Right cardiac atrium (tissue), 5 donors: ENCODE results near the gene SPAST. TPM values are rescaled to one million over a fixed set of nuclear protein-coding genes. Genes with fewer than 3 reads are reported as not detected.
"Not testable (repeated sequence)": the region's sequence is repeated elsewhere in the genome, so short reads cannot be mapped to it uniquely, and the experiment has no call there.

Source experiments
- ATAC-seq, 2 donors: fragments of 200-7000 bp; cut with Tn5 transposase; one replicate each; pipeline versions ENCODE4 v1.8.0 to v1.9.1; 2020; ENCODE audit warnings: moderate library complexity in 2 of 2, mild to moderate bottlenecking in 1 of 2
- DNase-seq, 3 donors: peaks; one replicate each; pipeline ENCODE4 v3.0.0-alpha.2; 2020
- H3K27ac ChIP-seq: one replicate; pipeline ENCODE4 v1.5.1; 2013; ENCODE audit warnings: mild to moderate bottlenecking, low read length, control low read depth, moderate library complexity
- H3K27me3 ChIP-seq: one replicate; pipeline ENCODE4 v1.6.1; 2013; ENCODE audit not compliant: control insufficient read depth, insufficient read depth
- H3K4me1 ChIP-seq: one replicate; pipeline ENCODE4 v1.6.1; 2013; ENCODE audit warnings: low read length; ENCODE audit not compliant: control insufficient read depth, insufficient read depth
- H3K4me3 ChIP-seq: one replicate; pipeline ENCODE4 v1.5.1; 2013; ENCODE audit warnings: low read length, control low read depth
- H3K9me3 ChIP-seq: one replicate; pipeline ENCODE4 v1.6.1; 2013; ENCODE audit warnings: low read length; ENCODE audit not compliant: control insufficient read depth
- WGBS: extraction: QIAGEN DNeasy Blood & Tissue Kit; methylation state at CpG from one replicate; pipeline ENCODE4 v1.1.7; 2013; 5-methylcytosine and 5-hydroxymethylcytosine counted together
- intact Hi-C, 4 donors: fragments of 100-400 bp; cut with DNase I; formaldehyde crosslinking; loops; one replicate each; pipeline versions ENCODE4 v1.11.0 to v1.14.0; 2022 to 2023
- polyA plus RNA-seq: library from polyadenylated mRNA; stranded (reverse); fragments of 200-250 nt; gene quantifications from one replicate; pipeline ENCODE4 v1.2.3, GENCODE V29; 2013
- total RNA-seq, 4 donors: library from RNA; stranded (reverse); fragmentation: NEBNext Ultra II Directional; extraction: Animal tissue kit (Norgen Biotek cat#: 25700); gene quantifications; one replicate each; pipeline ENCODE4 v1.2.1, GENCODE V29; 2021
- donor health status: healthy with polysubstance abuse.
- donor health status: DM: no; HTN: yes; CAD: no.
- donor health status: DM: no; HTN: no; CAD: no.
- donor health status: DM: no; HTN: yes; CAD: no; lungs with severe emphysema.
- donor health status: DM: yes; HTN: yes; CAD: no.

The SPAST gene
- total and polyA plus RNA-seq, 5 donors: 2.4 to 9.1 (median 8.2) TPM

GRCh38 chr2:32128636-32129035 lies 65.3 kb downstream of the SPAST start:
- Histone ChIP-seq H3K9me3 (no peaks in the 10 kb centered on the region), H3K27me3 (no peaks in the 10 kb centered on the region), H3K27ac (no peak overlapping the region), H3K4me3 (no peak overlapping the region), H3K4me1 (no peaks in the 10 kb centered on the region)
- DNase-seq (no peak), ATAC-seq (no peak)
- 100% methylated on average over 1 of the region's 1 CpG for WGBS
- intact Hi-C loops: no loop called here

- H3K9me3 ChIP-seq: no peaks in the 10 kb centered on the region
- H3K27me3 ChIP-seq: no peaks in the 10 kb centered on the region
- intact Hi-C loops: no loop called here
- no peak for ATAC-seq
- whole genome bisulfite sequencing: 96% methylated on average over 2 of the region's 2 CpGs
- no peak overlapping the region for H3K27ac ChIP-seq
- no peaks in the 10 kb centered on the region for H3K4me1 ChIP-seq
- H3K4me3 ChIP-seq: no peak overlapping the region
- DNase-seq: no peak
Observed at GRCh38 chr2:32129086-32129485, 65.7 kb downstream of the SPAST start.

DNA sequence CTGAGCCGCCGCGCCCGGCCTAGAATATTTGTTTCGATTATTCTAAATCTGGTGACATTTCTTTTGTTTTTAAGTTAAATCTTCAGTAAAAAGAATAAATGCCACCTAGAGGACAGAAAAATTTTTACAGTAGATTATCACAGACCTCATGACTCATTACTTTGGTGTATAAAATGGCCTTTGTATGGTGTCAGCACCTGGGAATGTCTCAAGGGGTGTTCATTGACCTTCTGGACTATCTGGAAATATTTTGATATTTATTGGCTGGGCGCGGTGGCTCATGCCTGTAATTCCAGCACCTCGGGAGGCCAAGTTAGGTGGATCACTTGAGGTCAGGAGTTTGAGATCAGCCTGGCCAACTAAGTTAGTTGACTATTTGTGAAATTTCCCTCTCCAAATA lies 72.1 kb downstream of the SPAST start:
- ATAC-seq: peak; percentile 24 to 43
- DNase-seq: no peak
- H3K27ac ChIP-seq: no peak overlapping the region
- H3K9me3 ChIP-seq: no peaks in the 10 kb centered on the region
- H3K4me1 ChIP-seq: no peaks in the 10 kb centered on the region
- intact Hi-C loops: no loop called here
- WGBS: 88% methylated on average over 8 of the region's 8 CpGs
- no peak overlapping the region for H3K4me3 ChIP-seq
- no peaks in the 10 kb centered on the region for H3K27me3 ChIP-seq

GRCh38 chr2:32136097-32136496 lies 72.7 kb downstream of the SPAST start:
- WGBS: 81% methylated on average over 4 of the region's 4 CpGs
- intact Hi-C loops: no loop called here
- no peaks in the 10 kb centered on the region for H3K27me3 ChIP-seq

DNA sequence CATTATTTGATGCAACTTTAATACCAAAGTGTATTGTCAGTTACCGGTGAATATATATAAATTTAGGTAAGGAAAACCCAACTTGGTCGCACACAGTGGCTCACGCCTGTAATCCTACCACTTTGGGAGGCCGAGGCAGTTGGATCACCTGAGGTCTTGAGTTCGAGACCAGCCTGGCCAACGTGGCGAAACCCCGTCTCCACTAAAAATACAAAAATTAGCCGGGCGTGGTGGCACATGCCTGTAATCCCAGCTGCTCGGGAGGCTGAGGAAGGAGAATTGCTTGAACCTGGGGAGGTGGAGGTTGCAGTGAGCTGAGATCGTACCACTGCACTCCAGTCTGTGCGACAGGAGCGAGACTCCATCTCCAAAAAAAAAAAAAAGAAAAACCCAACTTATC lies 88.2 kb downstream of the SPAST start:
- H3K27me3 ChIP-seq, ATAC-seq, H3K27ac ChIP-seq, H3K9me3 ChIP-seq, H3K4me3 ChIP-seq, DNase-seq, intact Hi-C loops, H3K4me1 ChIP-seq: not testable (repeated sequence)
- 98% methylated on average over 14 of the region's 14 CpGs for WGBS

More at GRCh38 chr2:32136097-32136496, 72.7 kb downstream of the SPAST start:
- Histone ChIP-seq H3K27ac (no peak overlapping the region), H3K4me3 (no peak overlapping the region), H3K4me1 (no peaks in the 10 kb centered on the region), H3K9me3 (no peaks in the 10 kb centered on the region)
- no peak for ATAC-seq
- DNase-seq: no peak

DNA sequence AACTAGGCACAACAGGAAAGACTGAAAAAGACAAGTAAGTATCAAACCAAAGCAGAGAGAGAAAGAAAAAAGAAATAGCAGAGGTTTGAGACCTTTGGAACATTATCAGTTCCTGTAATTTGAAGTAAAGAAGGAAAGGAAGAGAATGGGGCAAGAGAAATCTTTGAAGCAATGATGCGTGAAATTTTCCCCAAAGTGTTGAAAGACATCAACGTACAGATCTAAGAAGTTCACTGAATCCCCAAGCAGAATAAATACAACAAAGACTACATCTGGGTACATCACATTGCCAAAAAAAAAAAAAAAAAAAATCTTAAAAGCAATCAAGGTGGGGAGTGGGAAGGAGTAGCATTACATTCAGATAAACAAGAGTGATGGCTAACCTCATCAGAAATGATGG lies 96.3 kb downstream of the SPAST start:
- intact Hi-C loops: no loop called here
- H3K4me3 ChIP-seq: no peak overlapping the region
- H3K9me3 ChIP-seq: no peaks in the 10 kb centered on the region
- ATAC-seq (no peak), DNase-seq (no peak)
- no peaks in the 10 kb centered on the region for H3K4me1 ChIP-seq
- H3K27me3 ChIP-seq: no peaks in the 10 kb centered on the region
- no peak overlapping the region for H3K27ac ChIP-seq
- 97% methylated on average over 2 of the region's 2 CpGs for WGBS

DNA sequence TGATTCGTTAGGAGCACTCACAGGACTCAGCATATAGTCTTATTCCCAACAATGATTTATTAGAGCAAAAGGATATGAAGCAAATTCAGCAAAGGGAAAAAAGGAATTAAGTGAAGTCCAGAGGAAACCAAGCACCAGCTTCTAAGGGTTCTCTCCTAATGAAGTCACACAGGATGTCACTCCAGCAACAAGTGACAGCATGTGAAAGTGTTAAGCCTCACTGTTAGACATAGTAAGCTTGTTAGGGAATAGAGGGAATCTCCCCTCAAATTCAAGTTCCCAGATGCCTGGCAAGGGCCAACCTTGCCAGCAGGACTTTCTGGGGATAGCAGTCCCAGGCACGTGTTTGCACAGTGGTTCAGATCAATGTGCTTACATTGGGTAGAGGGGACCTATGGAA lies 97.9 kb downstream of the SPAST start:
- 54% methylated on average over 2 of the region's 2 CpGs for WGBS
- intact Hi-C loops: no loop called here
- no peaks in the 10 kb centered on the region for H3K4me1 ChIP-seq
- DNase-seq: no peak
- no peaks in the 10 kb centered on the region for H3K9me3 ChIP-seq
- H3K4me3 ChIP-seq: no peak overlapping the region
- ATAC-seq: no peak
- H3K27me3 ChIP-seq: no peaks in the 10 kb centered on the region
- no peak overlapping the region for H3K27ac ChIP-seq

DNA sequence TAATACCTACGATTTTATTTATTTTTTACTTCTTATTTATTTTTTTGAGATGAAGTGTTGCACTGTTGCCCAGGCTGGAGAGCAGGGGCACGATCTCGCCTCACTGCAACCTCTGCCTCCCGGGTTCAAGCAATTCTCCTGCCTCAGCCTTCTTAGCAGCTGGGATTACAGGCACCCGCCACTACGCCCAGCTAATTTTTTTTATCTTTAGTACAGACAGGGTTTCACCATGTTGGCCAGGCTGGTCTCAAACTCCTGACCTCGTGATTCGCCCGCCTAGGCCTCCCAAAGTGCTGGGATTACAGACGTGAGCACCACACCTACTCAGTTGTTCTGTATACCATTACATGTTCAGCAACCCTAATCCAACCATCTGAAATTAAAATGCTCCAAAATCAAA lies 100.9 kb downstream of the SPAST start:
- not testable (repeated sequence) for H3K4me1 ChIP-seq

DNA sequence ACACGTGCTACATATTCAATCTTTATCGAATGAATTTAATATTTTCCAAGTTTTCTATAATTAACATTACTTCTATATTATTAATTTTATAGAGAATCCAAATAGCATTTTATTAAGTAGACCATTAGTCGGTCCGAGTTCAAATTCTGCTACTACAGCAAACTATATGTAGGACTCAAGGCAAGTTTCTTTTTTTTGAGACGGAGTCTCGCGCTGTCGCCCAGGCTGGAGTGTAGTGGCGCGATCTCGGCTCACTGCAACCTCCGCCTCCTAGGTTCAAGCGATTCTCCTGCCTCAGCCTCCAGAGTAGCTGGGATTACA lies 101.6 kb downstream of the SPAST start:
- H3K4me1 ChIP-seq, intact Hi-C loops, H3K9me3 ChIP-seq, DNase-seq, H3K27me3 ChIP-seq: not testable (repeated sequence)
- Histone ChIP-seq H3K27ac (peak overlapping the region; percentile 79), H3K4me3 (peak overlapping the region; percentile 83)
- WGBS: 7% methylated on average over 13 of the region's 13 CpGs
- ATAC-seq: peak in 1 of 2 donors; percentile 18

More for the DNA sequence above, 100.9 kb downstream of the SPAST start:
- H3K4me3 ChIP-seq, ATAC-seq, DNase-seq, intact Hi-C loops, H3K27me3 ChIP-seq, H3K9me3 ChIP-seq, H3K27ac ChIP-seq: not testable (repeated sequence)
- WGBS: 90% methylated on average over 10 of the region's 10 CpGs

- DNase-seq (no peak), ATAC-seq (no peak)
- H3K4me3 ChIP-seq: peak overlapping the region; percentile 83
- H3K4me1 ChIP-seq: no peaks in the 10 kb centered on the region
- peak overlapping the region; percentile 61 for H3K27ac ChIP-seq
- H3K27me3 ChIP-seq: no peaks in the 10 kb centered on the region
- no peaks in the 10 kb centered on the region for H3K9me3 ChIP-seq
- 3% methylated on average over 11 of the region's 11 CpGs for WGBS
- intact Hi-C loops: no loop called here
Observed at GRCh38 chr2:32166115-32166574, 102.8 kb downstream of the SPAST start.

GRCh38 chr2:32168513-32168912 lies 105.2 kb downstream of the SPAST start:
- intact Hi-C loops: no loop called here
- Histone ChIP-seq H3K4me3 (no peak overlapping the region), H3K4me1 (no peaks in the 10 kb centered on the region), H3K9me3 (no peaks in the 10 kb centered on the region), H3K27ac (no peak overlapping the region), H3K27me3 (no peaks in the 10 kb centered on the region)
- DNase-seq (no peak), ATAC-seq (no peak)
- 77% methylated on average over 2 of the region's 2 CpGs for WGBS

DNA sequence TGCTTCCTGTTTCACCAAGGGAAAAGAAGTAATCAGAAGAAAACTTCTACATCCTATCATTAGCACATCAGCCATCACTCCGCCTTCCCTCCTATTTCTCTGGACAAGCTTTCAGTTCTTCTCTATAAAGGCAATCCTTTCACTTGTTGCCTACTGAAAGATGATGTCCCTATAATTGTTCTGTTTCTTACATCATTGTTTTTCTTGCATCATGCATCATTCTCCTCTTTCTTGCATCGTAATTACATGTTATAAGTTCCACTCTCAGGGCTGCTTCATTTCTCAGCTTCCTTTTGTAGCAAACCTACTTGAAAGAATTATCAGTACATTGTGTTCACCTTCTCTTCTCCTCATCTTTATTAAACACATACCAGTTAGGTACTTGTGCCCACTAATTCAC lies 109.5 kb downstream of the SPAST start:
- Histone ChIP-seq H3K27me3 (no peaks in the 10 kb centered on the region), H3K27ac (no peak overlapping the region), H3K4me3 (no peak overlapping the region), H3K9me3 (no peaks in the 10 kb centered on the region), H3K4me1 (no peaks in the 10 kb centered on the region)
- DNase-seq (no peak), ATAC-seq (no peak)
- WGBS: 90% methylated on average over 2 of the region's 2 CpGs
- intact Hi-C loops: no loop called here
